GM19328 (cell line): ENCODE measurements around the gene CHCHD3.
A peak's percentile ranks its signal among the peaks of the same experiment; 100 is the strongest.
"Not testable (repeated sequence)": the region's sequence is repeated elsewhere in the genome, so short reads cannot be mapped to it uniquely, and the experiment has no call there.

Experiments used
- ATAC-seq: cut with Tn5 transposase; IDR thresholded peaks from one replicate; pipeline ENCODE4 v1.9.1; 2021; ENCODE audit warnings: mild to moderate bottlenecking, moderate library complexity; ENCODE audit not compliant: unreplicated experiment

Gene CHCHD3

GRCh38 chr7:132910657-132911056 lies 171.2 kb downstream of the CHCHD3 start:
- no peak for ATAC-seq

GRCh38 chr7:132907380-132907940 lies 174.4 kb downstream of the CHCHD3 start:
- no peak for ATAC-seq

GRCh38 chr7:132906193-132906835 lies 175.6 kb downstream of the CHCHD3 start:
- ATAC-seq = no peak

- ATAC-seq = not testable (repeated sequence)
These were observed 176.8 kb downstream of the CHCHD3 start for GRCh38 chr7:132905136-132905535.

GRCh38 chr7:132904209-132904608 lies 177.7 kb downstream of the CHCHD3 start:
- no peak for ATAC-seq

- not testable (repeated sequence) for ATAC-seq
These were observed 179.6 kb downstream of the CHCHD3 start for GRCh38 chr7:132902294-132902693.

- no peak for ATAC-seq
These were observed 180.6 kb downstream of the CHCHD3 start for GRCh38 chr7:132901241-132901640.

GRCh38 chr7:132899833-132900232 lies 182.1 kb downstream of the CHCHD3 start:
- no peak for ATAC-seq

GRCh38 chr7:132898641-132899175 lies 183.2 kb downstream of the CHCHD3 start:
- not testable (repeated sequence) for ATAC-seq

GRCh38 chr7:132897093-132897687 lies 184.7 kb downstream of the CHCHD3 start:
- ATAC-seq = no peak

GRCh38 chr7:132895231-132895630 lies 186.7 kb downstream of the CHCHD3 start:
- no peak for ATAC-seq

- ATAC-seq = no peak
These were observed 188.3 kb downstream of the CHCHD3 start for GRCh38 chr7:132893560-132893959.

- ATAC-seq = not testable (repeated sequence)
These were observed 189.1 kb downstream of the CHCHD3 start for GRCh38 chr7:132892744-132893143.

GRCh38 chr7:132891554-132891953 lies 190.3 kb downstream of the CHCHD3 start:
- ATAC-seq = no peak

GRCh38 chr7:132882714-132883428 lies 199.0 kb downstream of the CHCHD3 start:
- ATAC-seq = peak; percentile 71

- no peak for ATAC-seq
These were observed 200.6 kb downstream of the CHCHD3 start for GRCh38 chr7:132881317-132881716.

GRCh38 chr7:132879579-132879978 lies 202.3 kb downstream of the CHCHD3 start:
- no peak for ATAC-seq

- ATAC-seq = no peak
These were observed 203.5 kb downstream of the CHCHD3 start for GRCh38 chr7:132878204-132878919.

- no peak for ATAC-seq
These were observed 204.3 kb downstream of the CHCHD3 start for GRCh38 chr7:132877573-132877972.

GRCh38 chr7:132876576-132876975 lies 205.3 kb downstream of the CHCHD3 start:
- no peak for ATAC-seq

GRCh38 chr7:132872034-132872433 lies 209.9 kb downstream of the CHCHD3 start:
- ATAC-seq = no peak
